IMR-90 (cell line): ENCODE results near the gene CARD19. TPM values are rescaled to one million over a fixed set of nuclear protein-coding genes. Genes with fewer than 3 reads are reported as not detected.
"Not testable (repeated sequence)": the region's sequence is repeated elsewhere in the genome, so short reads cannot be mapped to it uniquely, and the experiment has no call there.

Source experiments
- ATAC-seq: fragments of 200-7000 bp; cut with Tn5 transposase; 2 replicates; pipeline ENCODE4 v1.9.1; 2020; ENCODE audit warnings: low read depth, mild to moderate bottlenecking, moderate library complexity
- BruUV-seq: library from RNA; stranded (reverse); fragments of 400-500 nt; replicated peaks from 2 replicates; lab custom pipeline; 2021; lab: Mats Ljungman, UMichigan
- CTCF ChIA-PET: fragments of 300-600 bp; formaldehyde crosslinking; extraction: SDS; loops from one replicate; lab custom pipeline; 2021; ENCODE audit warnings: antibody characterized with exemption; lab: Yijun Ruan, JAX
- POLR2A ChIA-PET: fragments of 300-600 bp; sonication (Branson Sonifier 250); formaldehyde crosslinking; loops from one replicate; lab custom pipeline; 2022; ENCODE audit warnings: antibody characterized with exemption; ENCODE audit not compliant: unreplicated experiment; lab: Charles Lee
- DNase-seq: peaks from one replicate; pipeline ENCODE4 v3.0.0; 2013
- H2AFZ ChIP-seq: replicated peaks from 2 replicates; pipeline ENCODE3; 2013; ENCODE audit warnings: low read length, mild to moderate bottlenecking; ENCODE audit not compliant: poor library complexity
- H2AK5ac ChIP-seq: 2 replicates; pipeline ENCODE4 v1.6.1; 2013; ENCODE audit warnings: low read depth, low read length, inconsistent platforms
- H2AK9ac ChIP-seq: replicated peaks from 2 replicates; pipeline ENCODE3; 2013; ENCODE audit warnings: mild to moderate bottlenecking, low read depth, low read length, moderate library complexity; ENCODE audit not compliant: poor library complexity
- H2BK120ac ChIP-seq: 2 replicates; pipeline ENCODE4 v1.6.1; 2013; ENCODE audit warnings: low read depth, low read length, inconsistent platforms
- H2BK15ac ChIP-seq: 3 replicates; pipeline ENCODE4 v1.6.1; 2013; ENCODE audit warnings: low read depth, low read length, inconsistent platforms
- H2BK20ac ChIP-seq: 2 replicates; pipeline ENCODE4 v1.6.1; 2013; ENCODE audit warnings: low read depth, mild to moderate bottlenecking, inconsistent platforms, low read length, moderate library complexity
- H2BK5ac ChIP-seq: 2 replicates; pipeline ENCODE4 v1.6.1; 2013; ENCODE audit warnings: mild to moderate bottlenecking, low read depth, low read length, inconsistent platforms; ENCODE audit not compliant: poor library complexity, severe bottlenecking
- H3K14ac ChIP-seq: replicated peaks from 2 replicates; pipeline ENCODE4 v1.6.1; 2013; ENCODE audit warnings: low read depth, low read length, inconsistent platforms
- H3K18ac ChIP-seq: 2 replicates; pipeline ENCODE4 v1.6.1; 2013; ENCODE audit warnings: low read depth, low read length, control low read depth
- H3K23ac ChIP-seq: 2 replicates; pipeline ENCODE4 v1.6.1; 2013; ENCODE audit warnings: low read depth, low read length, inconsistent platforms
- H3K27ac ChIP-seq: 2 replicates; pipeline ENCODE4 v1.5.1; 2013; ENCODE audit warnings: mild to moderate bottlenecking, control low read depth, low read length; ENCODE audit not compliant: insufficient read depth
- H3K27me3 ChIP-seq: 2 replicates; pipeline ENCODE4 v1.6.1; 2013; ENCODE audit warnings: low read length; ENCODE audit not compliant: control insufficient read depth, insufficient read depth
- H3K36me3 ChIP-seq: 2 replicates; pipeline ENCODE4 v1.6.1; 2013; ENCODE audit warnings: low read length, mixed read lengths; ENCODE audit not compliant: control insufficient read depth, insufficient read depth
- H3K4ac ChIP-seq: 2 replicates; pipeline ENCODE4 v1.6.1; 2013; ENCODE audit warnings: low read depth, low read length, inconsistent platforms
- H3K4me1 ChIP-seq: 2 replicates; pipeline ENCODE4 v1.6.1; 2013; ENCODE audit warnings: low read length, mixed read lengths; ENCODE audit not compliant: control insufficient read depth, insufficient read depth
- H3K4me2 ChIP-seq: 2 replicates; pipeline ENCODE4 v1.6.1; 2013; ENCODE audit warnings: low read depth, mild to moderate bottlenecking, control low read depth, low read length, moderate library complexity
- H3K4me3 ChIP-seq: 2 replicates; pipeline ENCODE4 v1.5.1; 2013; ENCODE audit warnings: low read depth, mild to moderate bottlenecking, control low read depth, low read length, moderate library complexity; ENCODE audit not compliant: insufficient read depth
- H3K56ac ChIP-seq: 2 replicates; pipeline ENCODE4 v1.6.1; 2013; ENCODE audit warnings: low read length, inconsistent platforms; ENCODE audit not compliant: insufficient read depth; ENCODE audit errors: extremely low read depth
- H3K79me1 ChIP-seq, 2 experiments: 2 replicates each; pipeline ENCODE4 v1.6.1; 2013; ENCODE audit warnings: low read length in 2 of 2, inconsistent platforms in 1 of 2, low read depth in 1 of 2
- H3K9ac ChIP-seq: 2 replicates; pipeline ENCODE4 v1.6.1; 2013; ENCODE audit warnings: low read depth, low read length, control low read depth
- H3K9me1 ChIP-seq: 2 replicates; pipeline ENCODE4 v1.6.1; 2013; ENCODE audit warnings: low read length, inconsistent platforms; ENCODE audit not compliant: insufficient read depth
- H3K9me3 ChIP-seq: 2 replicates; pipeline ENCODE4 v1.6.1; 2013; ENCODE audit warnings: low read length; ENCODE audit not compliant: control insufficient read depth, insufficient read depth
- H4K20me1 ChIP-seq: 2 replicates; pipeline ENCODE4 v1.6.1; 2013; ENCODE audit warnings: low read length, inconsistent platforms; ENCODE audit not compliant: insufficient read depth
- H4K5ac ChIP-seq: 2 replicates; pipeline ENCODE4 v1.6.1; 2013; ENCODE audit warnings: mild to moderate bottlenecking, low read depth, low read length, control low read depth
- H4K8ac ChIP-seq, 2 experiments: 2 replicates each; pipeline ENCODE4 v1.6.1; 2013; ENCODE audit warnings: low read depth in 2 of 2, low read length in 2 of 2, control low read depth in 1 of 2, inconsistent platforms in 1 of 2
- H4K91ac ChIP-seq: 2 replicates; pipeline ENCODE4 v1.6.1; 2013; ENCODE audit warnings: low read depth, low read length, inconsistent platforms; ENCODE audit not compliant: insufficient read depth
- WGBS, 2 experiments: methylation state at CpG; one replicate each; pipeline versions ENCODE4 v1.1.5 to v1.1.7; 2013; ENCODE audit warnings: missing lambda C conversion rate in 2 of 2; ENCODE audit not compliant: insufficient read length in 1 of 2; ENCODE audit errors: extremely low coverage in 2 of 2; 5-methylcytosine and 5-hydroxymethylcytosine counted together
- dilution Hi-C: fragments of 300-500 bp; cut with HindIII; formaldehyde crosslinking; loops from one replicate; pipeline ENCODE4 v1.14.3; 2018; ENCODE audit warnings: low sequenced_read_pairs; ENCODE audit not compliant: unreplicated experiment
- in situ Hi-C: fragments of 300-500 bp; cut with MboI; formaldehyde crosslinking; loops from 3 replicates; pipeline ENCODE4 v1.14.3; 2019; ENCODE audit warnings: low sequenced_read_pairs, inconsistent platforms, mixed read lengths
- intact Hi-C: fragments of 100-400 bp; cut with micrococcal nuclease; formaldehyde crosslinking; loops from 2 replicates; pipeline ENCODE4 v1.10.0; 2022
- polyA plus RNA-seq, 3 experiments: library from polyadenylated mRNA; depleted of rRNA; stranded (reverse); fragments of >200 nt; gene quantifications; 2 replicates each; pipeline ENCODE4 v1.2.3, GENCODE V29; 2012; ENCODE audit warnings: low replicate concordance in 1 of 3
- total RNA-seq: library from RNA; depleted of rRNA; stranded (reverse); fragments of >200 nt; gene quantifications from 2 replicates; pipeline ENCODE4 v1.2.3, GENCODE V29; 2012

Gene CARD19
- total and polyA plus RNA-seq, 2 of the 4 experiments (the other 2 are of a cell fraction) = 17.4 to 111 TPM

GRCh38 chr9:93117521-93117920, 21.5 kb downstream of the CARD19 start:
- H2AK9ac ChIP-seq, H2AFZ ChIP-seq, intact Hi-C loops, H2BK120ac ChIP-seq, H3K4ac ChIP-seq, DNase-seq, H2AK5ac ChIP-seq, POLR2A ChIA-PET, H3K27ac ChIP-seq, H3K9ac ChIP-seq, H4K91ac ChIP-seq, H3K18ac ChIP-seq, H4K5ac ChIP-seq, H3K14ac ChIP-seq, CTCF ChIA-PET, dilution Hi-C loops, H3K4me2 ChIP-seq, ATAC-seq, H3K4me3 ChIP-seq, H3K79me1 ChIP-seq, H3K56ac ChIP-seq, H3K27me3 ChIP-seq, H3K23ac ChIP-seq, H4K20me1 ChIP-seq, H2BK20ac ChIP-seq, H4K8ac ChIP-seq, BruUV-seq, H2BK15ac ChIP-seq, H2BK5ac ChIP-seq, H3K9me3 ChIP-seq: not testable (repeated sequence)
- 93% methylated on average over 3 of the region's 9 CpGs; no CpG with 5 or more reads in 1 of the 2 experiments for WGBS, 2 experiments
- in situ Hi-C loops = loop anchor here (10.0 to 25.0 kb wide), 2 partner anchors 337 to 445 kb away; partner anchors contain the start of genes FAM120A and FAM120AOS
- peaks cover 20% of the 10 kb centered on the region for H3K9me1 ChIP-seq
- peaks cover 15% of the 10 kb centered on the region for H3K4me1 ChIP-seq
- H3K36me3 ChIP-seq = peaks cover 12% of the 10 kb centered on the region; the same call in 1 of the 2 replicates
